Natural killer cell (primary cell): ENCODE data around the gene PDK2. TPM values are rescaled to one million over a fixed set of nuclear protein-coding genes. Genes with fewer than 3 reads are reported as not detected.

ENCODE experiments used
- ATAC-seq, 3 donors: fragments of 150-1000 bp in 2 of 3; fragments of 200-7000 bp in 1 of 3; cut with Tn5 transposase; 1 replicate in 1 of 3; 2 replicates in 2 of 3; pipeline ENCODE4 v1.10.0; 2021; ENCODE audit warnings: mild to moderate bottlenecking in 2 of 3, moderate library complexity in 2 of 3
- DNase-seq, 2 donors: peaks; one replicate each; pipeline versions ENCODE4 v3.0.0 to v3.0.0-alpha.2; 2013 to 2021; ENCODE audit warnings: mixed read lengths in 1 of 2
- H3K27ac ChIP-seq: one replicate; pipeline ENCODE4 v1.5.1; 2013; ENCODE audit warnings: mild to moderate bottlenecking, low read length
- H3K27me3 ChIP-seq: one replicate; pipeline ENCODE4 v1.6.1; 2013; ENCODE audit warnings: low read length; ENCODE audit not compliant: control insufficient read depth, insufficient read depth
- H3K36me3 ChIP-seq: one replicate; pipeline ENCODE4 v1.6.1; 2013; ENCODE audit warnings: low read length; ENCODE audit not compliant: control insufficient read depth, insufficient read depth
- H3K4me1 ChIP-seq: one replicate; pipeline ENCODE4 v1.6.1; 2013; ENCODE audit warnings: low read length; ENCODE audit not compliant: control insufficient read depth, insufficient read depth
- H3K4me3 ChIP-seq: one replicate; pipeline ENCODE4 v1.5.1; 2013; ENCODE audit warnings: low read length
- H3K9me3 ChIP-seq: one replicate; pipeline ENCODE4 v1.6.1; 2013; ENCODE audit warnings: low read length; ENCODE audit not compliant: control insufficient read depth, insufficient read depth
- H3K27ac Mint-ChIP-seq, 2 donors: one replicate each; pipeline ENCODE4 v1.8.0; 2022; ENCODE audit warnings: mild to moderate bottlenecking in 2 of 2, mixed read lengths in 2 of 2, moderate library complexity in 1 of 2
- H3K27me3 Mint-ChIP-seq, 2 donors: one replicate each; pipeline ENCODE4 v1.8.0; 2022; ENCODE audit warnings: low read depth in 2 of 2, mixed read lengths in 2 of 2
- H3K36me3 Mint-ChIP-seq: one replicate; pipeline ENCODE4 v1.8.0; 2022; ENCODE audit warnings: mixed read lengths
- H3K4me1 Mint-ChIP-seq, 2 donors: one replicate each; pipeline ENCODE4 v1.8.0; 2022; ENCODE audit warnings: mixed read lengths in 2 of 2
- H3K4me3 Mint-ChIP-seq: one replicate; pipeline ENCODE4 v1.8.0; 2022; ENCODE audit warnings: mild to moderate bottlenecking, moderate library complexity, mixed read lengths
- H3K9me3 Mint-ChIP-seq, 2 donors: one replicate each; pipeline ENCODE4 v1.8.0; 2022; ENCODE audit warnings: mixed read lengths in 2 of 2
- WGBS: methylation state at CpG from one replicate; pipeline ENCODE4 v1.1.7; 2013; ENCODE audit warnings: missing lambda C conversion rate; ENCODE audit not compliant: insufficient coverage; 5-methylcytosine and 5-hydroxymethylcytosine counted together
- intact Hi-C: fragments of 100-400 bp; cut with micrococcal nuclease; formaldehyde crosslinking; loops from one replicate; pipeline ENCODE4 v1.14.2; 2022
- total RNA-seq, 4 donors: library from RNA; stranded (reverse); fragments of 120-200 nt in 1 of 4; gene quantifications; one replicate each; pipeline versions ENCODE4 v1.2.3 to v1.2.4, GENCODE V29; 2013 to 2022
- TF ChIP-seq, protein P1 (sequence below): fragments of 200-600 bp; IDR thresholded peaks from one replicate; pipeline ENCODE4 v1.8.0; 2022; ENCODE audit warnings: antibody characterized with exemption

Gene PDK2
- total RNA-seq, 3 donors from 2014 or later (not counting 1 experiment from before 2014, with no cell fraction given) = 23.2 to 32.9 (median 23.6) TPM

DNA sequence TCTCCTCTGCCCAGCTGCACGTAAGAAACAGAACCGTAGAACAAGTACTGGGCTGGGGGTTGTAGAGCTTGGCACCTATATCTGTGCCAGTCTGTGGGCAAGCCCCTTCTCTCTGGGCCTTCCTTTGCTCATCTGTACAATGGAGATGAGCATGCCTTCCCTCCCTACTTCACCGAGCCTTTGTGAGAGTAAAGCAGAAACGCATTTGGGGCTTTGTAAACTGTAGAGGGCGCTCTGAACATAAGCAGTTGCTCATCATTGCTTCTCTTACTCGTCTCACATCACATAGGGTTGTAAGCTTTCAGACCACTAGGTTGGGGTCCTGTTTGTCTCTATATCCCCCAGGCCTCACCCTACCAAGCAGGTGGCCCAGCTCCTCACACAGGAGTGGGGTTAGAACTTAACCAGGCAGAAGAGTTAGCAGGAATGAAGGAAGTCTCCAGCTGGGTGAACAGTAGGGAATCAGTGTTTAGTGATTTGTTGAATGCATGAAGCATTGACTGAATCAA is 19.8 kb downstream of the PDK2 start:
- no peaks in the 10 kb centered on the region for H3K9me3 ChIP-seq
- DNase-seq (peak in 1 of 2 donors; percentile 68), ATAC-seq (peak in 2 of 3 donors; percentile 47)
- H3K36me3 ChIP-seq = peaks cover 3% of the 10 kb centered on the region
- Mint-ChIP-seq H3K4me1 (peaks cover 12 to 14% of the 10 kb centered on the region in 2 donors), H3K27me3 (peaks cover 37% of the 10 kb centered on the region in 2 donors), H3K9me3 (no peaks in the 10 kb centered on the region), H3K36me3 (no peaks in the 10 kb centered on the region), H3K4me3 (peak overlapping the region; percentile 42), H3K27ac (no peak overlapping the region)
- peaks cover 11% of the 10 kb centered on the region for H3K27me3 ChIP-seq
- H3K27ac ChIP-seq = no peak overlapping the region
- peaks cover 11% of the 10 kb centered on the region for H3K4me1 ChIP-seq
- H3K4me3 ChIP-seq = no peak overlapping the region
- intact Hi-C loops = no loop called here
- 53% methylated on average over 4 of the region's 6 CpGs for WGBS
- TF ChIP-seq, protein P1, sequence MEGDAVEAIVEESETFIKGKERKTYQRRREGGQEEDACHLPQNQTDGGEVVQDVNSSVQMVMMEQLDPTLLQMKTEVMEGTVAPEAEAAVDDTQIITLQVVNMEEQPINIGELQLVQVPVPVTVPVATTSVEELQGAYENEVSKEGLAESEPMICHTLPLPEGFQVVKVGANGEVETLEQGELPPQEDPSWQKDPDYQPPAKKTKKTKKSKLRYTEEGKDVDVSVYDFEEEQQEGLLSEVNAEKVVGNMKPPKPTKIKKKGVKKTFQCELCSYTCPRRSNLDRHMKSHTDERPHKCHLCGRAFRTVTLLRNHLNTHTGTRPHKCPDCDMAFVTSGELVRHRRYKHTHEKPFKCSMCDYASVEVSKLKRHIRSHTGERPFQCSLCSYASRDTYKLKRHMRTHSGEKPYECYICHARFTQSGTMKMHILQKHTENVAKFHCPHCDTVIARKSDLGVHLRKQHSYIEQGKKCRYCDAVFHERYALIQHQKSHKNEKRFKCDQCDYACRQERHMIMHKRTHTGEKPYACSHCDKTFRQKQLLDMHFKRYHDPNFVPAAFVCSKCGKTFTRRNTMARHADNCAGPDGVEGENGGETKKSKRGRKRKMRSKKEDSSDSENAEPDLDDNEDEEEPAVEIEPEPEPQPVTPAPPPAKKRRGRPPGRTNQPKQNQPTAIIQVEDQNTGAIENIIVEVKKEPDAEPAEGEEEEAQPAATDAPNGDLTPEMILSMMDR = peak; percentile 50

DNA sequence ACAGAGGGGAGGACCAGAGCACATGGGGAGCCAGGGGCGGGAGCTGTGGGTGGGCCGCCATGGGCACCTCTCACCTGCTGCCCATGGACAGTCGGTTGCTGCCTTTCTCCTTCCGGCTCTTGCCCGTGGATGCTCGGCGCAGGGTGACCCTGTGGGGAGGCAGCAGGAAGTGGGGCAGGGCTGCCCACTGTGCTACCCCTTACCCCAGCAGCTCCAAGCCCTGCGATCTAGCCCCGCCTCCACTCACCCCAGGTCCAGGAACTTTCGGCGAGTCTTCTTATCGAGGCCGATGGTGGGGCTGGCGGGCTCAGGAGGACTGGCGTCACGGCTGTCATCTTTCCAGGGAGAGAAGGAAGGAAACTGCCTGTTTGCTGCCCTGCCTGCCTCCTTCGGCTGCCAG is 20.6 kb downstream of the PDK2 start:
- Mint-ChIP-seq H3K27me3 (peaks cover 39 to 43% of the 10 kb centered on the region in 2 donors), H3K4me1 (peaks cover 12 to 14% of the 10 kb centered on the region in 2 donors), H3K27ac (no peak overlapping the region), H3K36me3 (no peaks in the 10 kb centered on the region), H3K9me3 (no peaks in the 10 kb centered on the region), H3K4me3 (no peak overlapping the region)
- H3K27me3 ChIP-seq = peaks cover 11% of the 10 kb centered on the region
- WGBS = 45% methylated on average over 17 of the region's 17 CpGs
- ATAC-seq (no peak), DNase-seq (no peak)
- intact Hi-C loops = no loop called here
- TF ChIP-seq, protein P1 = no peak
- no peak overlapping the region for H3K27ac ChIP-seq
- peaks cover 11% of the 10 kb centered on the region for H3K4me1 ChIP-seq
- no peak overlapping the region for H3K4me3 ChIP-seq
- no peaks in the 10 kb centered on the region for H3K9me3 ChIP-seq
- H3K36me3 ChIP-seq = no peaks in the 10 kb centered on the region

DNA sequence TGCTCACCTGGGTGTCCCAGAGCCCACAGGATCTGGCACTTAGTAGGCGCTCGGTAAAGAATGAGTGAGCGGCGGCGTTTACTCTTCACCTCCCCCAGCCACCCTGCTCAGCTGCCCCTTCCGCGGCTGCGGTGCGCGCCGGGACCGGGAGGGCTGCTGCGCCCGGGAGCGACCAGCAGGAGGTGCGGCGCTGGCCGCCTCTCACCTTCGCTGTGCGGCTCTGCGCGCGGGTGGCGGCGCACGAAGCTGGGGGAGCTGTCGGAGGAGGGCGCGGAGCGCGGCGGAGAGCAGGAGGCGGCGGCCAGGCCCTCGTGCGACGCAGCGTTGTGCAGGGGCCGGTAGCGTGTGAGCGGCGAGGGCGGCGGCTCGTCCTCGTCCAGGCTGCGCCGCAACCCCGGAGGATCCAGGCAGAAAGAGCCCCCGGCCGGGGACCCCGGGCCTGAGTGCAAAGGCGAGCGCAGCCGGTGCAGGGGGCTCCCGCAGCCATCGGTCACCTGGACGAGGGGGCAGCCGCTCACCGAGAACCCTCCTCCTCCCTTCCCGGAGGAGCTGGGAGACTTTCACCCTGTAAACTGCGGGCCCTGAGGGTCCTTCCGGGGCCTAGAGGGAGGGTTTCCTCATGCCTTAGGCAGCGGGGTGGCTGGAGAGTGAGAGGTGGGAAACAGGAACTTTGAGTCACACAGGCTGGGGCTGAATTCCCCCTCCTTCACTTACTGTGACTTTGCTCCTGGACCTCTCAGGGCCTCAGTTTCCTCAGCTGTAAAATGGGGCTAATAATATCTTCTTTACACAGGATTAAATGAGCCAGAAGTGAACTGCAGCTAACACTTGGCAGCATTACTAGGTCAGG is 22.3 kb downstream of the PDK2 start:
- ATAC-seq (peak; percentile 72 to 94 (median 91)), DNase-seq (peak; percentile 45 to 82)
- H3K4me1 ChIP-seq = peaks cover 11% of the 10 kb centered on the region
- no peaks in the 10 kb centered on the region for H3K9me3 ChIP-seq
- intact Hi-C loops = no loop called here
- TF ChIP-seq, protein P1 = peak; percentile 27
- H3K27ac ChIP-seq = no peak overlapping the region
- Mint-ChIP-seq H3K27me3 (peaks cover 41 to 50% of the 10 kb centered on the region in 2 donors), H3K4me1 (peaks cover 12 to 14% of the 10 kb centered on the region in 2 donors), H3K4me3 (peak overlapping the region; percentile 53), H3K9me3 (no peaks in the 10 kb centered on the region), H3K36me3 (no peaks in the 10 kb centered on the region), H3K27ac (peak overlapping the region in 1 of 2 donors; percentile 51)
- H3K36me3 ChIP-seq = no peaks in the 10 kb centered on the region
- 3% methylated on average over 63 of the region's 64 CpGs for WGBS
- H3K4me3 ChIP-seq = no peak overlapping the region
- peaks cover 11% of the 10 kb centered on the region for H3K27me3 ChIP-seq
